WTC11 (cell line): Measurements from ENCODE around the gene ZNF579.

ENCODE experiments used
- AFF4 ChIP-seq: sonication (generic); formaldehyde crosslinking; IDR thresholded peaks from 2 replicates; pipeline ENCODE4 v1.8.1; 2023; ENCODE audit warnings: mild to moderate bottlenecking, missing genetic modification reagents, borderline replicate concordance
- CREB1 ChIP-seq: sonication (generic); formaldehyde crosslinking; IDR thresholded peaks from 2 replicates; pipeline ENCODE4 v1.8.0; 2023; ENCODE audit warnings: mild to moderate bottlenecking, missing genetic modification reagents
- CTCF ChIP-seq: fragments of 200-600 bp; IDR thresholded peaks from 2 replicates; pipeline ENCODE4 v1.8.0; 2022; ENCODE audit warnings: antibody characterized with exemption
- ESRRA ChIP-seq: sonication (generic); formaldehyde crosslinking; IDR thresholded peaks from 2 replicates; pipeline ENCODE4 v1.8.1; 2022; ENCODE audit warnings: mild to moderate bottlenecking, missing genetic modification reagents, borderline replicate concordance
- KAT7 ChIP-seq: sonication (generic); formaldehyde crosslinking; IDR thresholded peaks from 2 replicates; pipeline ENCODE4 v1.8.1; 2023; ENCODE audit warnings: missing genetic modification reagents, mild to moderate bottlenecking, borderline replicate concordance
- MAX ChIP-seq: sonication (generic); formaldehyde crosslinking; IDR thresholded peaks from 2 replicates; pipeline ENCODE4 v1.8.0; 2022; ENCODE audit warnings: mild to moderate bottlenecking, missing genetic modification reagents
- NR2C2 ChIP-seq: sonication (generic); formaldehyde crosslinking; IDR thresholded peaks from 2 replicates; pipeline ENCODE4 v1.8.0; 2022; ENCODE audit warnings: mild to moderate bottlenecking, missing genetic modification reagents
- PREB ChIP-seq: sonication (generic); formaldehyde crosslinking; IDR thresholded peaks from 2 replicates; pipeline ENCODE4 v1.8.1; 2022; ENCODE audit warnings: mild to moderate bottlenecking, missing genetic modification reagents, moderate library complexity, borderline replicate concordance
- SMAD3 ChIP-seq: sonication (generic); formaldehyde crosslinking; IDR thresholded peaks from 2 replicates; pipeline ENCODE4 v1.8.0; 2022; ENCODE audit warnings: missing genetic modification reagents, mild to moderate bottlenecking, borderline replicate concordance
- ZNF138 ChIP-seq: sonication (generic); formaldehyde crosslinking; conservative IDR thresholded peaks from 2 replicates; pipeline ENCODE4 v1.8.1; 2022; ENCODE audit warnings: mild to moderate bottlenecking, moderate library complexity, missing genetic modification reagents

- TF ChIP-seq MAX (CRISPR knock-in tag) = no peak
- TF ChIP-seq CTCF = no peak
- TF ChIP-seq KAT7 (CRISPR knock-in tag) = no peak
- TF ChIP-seq NR2C2 (CRISPR knock-in tag) = no peak
- TF ChIP-seq CREB1 (CRISPR knock-in tag) = no peak
- no peak for TF ChIP-seq ZNF138
- TF ChIP-seq PREB = no peak
- TF ChIP-seq SMAD3 (CRISPR knock-in tag) = no peak
- no peak for TF ChIP-seq AFF4 (CRISPR knock-in tag)
- TF ChIP-seq ESRRA (CRISPR knock-in tag) = no peak
Measured at GRCh38 chr19:55552620-55553019, 28.0 kb downstream of the ZNF579 start.
